GM13976 (cell line): ENCODE data around the gene TRIP13.

Experiments used
- DNase-seq: peaks from one replicate; pipeline ENCODE4 v3.0.0; 2012; ENCODE audit warnings: low spot score
- CTCF ChIP-seq: IDR thresholded peaks from 2 replicates; pipeline ENCODE4 v1.5.1; 2012; ENCODE audit warnings: borderline replicate concordance, mild to moderate bottlenecking; ENCODE audit not compliant: insufficient read depth; ENCODE audit errors: extremely low read depth, missing control alignments, control extremely low read depth
- in situ Hi-C: fragments of 300-500 bp; cut with MboI; formaldehyde crosslinking; loops from one replicate; pipeline ENCODE4 v1.12.0; 2022; ENCODE audit warnings: low sequenced_read_pairs, mixed read lengths, inconsistent platforms; ENCODE audit not compliant: unreplicated experiment

Gene TRIP13

GRCh38 chr5:953535-954449 lies 61.1 kb downstream of the TRIP13 start:
- in situ Hi-C loops, result no loop called here
- DNase-seq, result no peak

GRCh38 chr5:955886-956761 lies 63.4 kb downstream of the TRIP13 start:
- no peak for TF ChIP-seq CTCF
- no peak for DNase-seq
- in situ Hi-C loops, result no loop called here

More at GRCh38 chr5:953535-954449, 61.1 kb downstream of the TRIP13 start:
- no peak for TF ChIP-seq CTCF

- no peak for TF ChIP-seq CTCF
- peak; percentile 74 for DNase-seq
- in situ Hi-C loops, result no loop called here
Measured at GRCh38 chr5:956941-957747, 64.5 kb downstream of the TRIP13 start.

GRCh38 chr5:957748-958485 lies 65.2 kb downstream of the TRIP13 start:
- in situ Hi-C loops, result no loop called here
- no peak for TF ChIP-seq CTCF
- no peak for DNase-seq

GRCh38 chr5:958701-959571 lies 66.3 kb downstream of the TRIP13 start:
- TF ChIP-seq CTCF, result no peak
- no peak for DNase-seq

More at GRCh38 chr5:958701-959571, 66.3 kb downstream of the TRIP13 start:
- in situ Hi-C loops, result no loop called here
